IPS-NIHi7 (cell line): Measurements from ENCODE around the gene CDH20.

Source experiments
- DNase-seq: peaks from one replicate; pipeline ENCODE4 v3.0.0; 2012; ENCODE audit warnings: mixed read lengths; ENCODE audit errors: extremely low spot score

CDH20 gene

GRCh38 chr18:61333271-61333745 is at the start of gene CDH20:
Gene CDH20, plus strand, starts transcription at chr18:61333430.
- DNase-seq, result peak; percentile 53

- DNase-seq, result no peak
Measured at GRCh38 chr18:61284039-61284438, 49.2 kb upstream of the CDH20 start.

- DNase-seq, result no peak
Measured at GRCh38 chr18:61285777-61286176, 47.5 kb upstream of the CDH20 start.

- DNase-seq, result no peak
Measured at GRCh38 chr18:61286867-61287266, 46.4 kb upstream of the CDH20 start.

- DNase-seq, result no peak
Measured at GRCh38 chr18:61290616-61291015, 42.6 kb upstream of the CDH20 start.

GRCh38 chr18:61292280-61293035 is 40.8 kb upstream of the CDH20 start:
- DNase-seq, result no peak

- no peak for DNase-seq
Measured at GRCh38 chr18:61295153-61295552, 38.1 kb upstream of the CDH20 start.

- no peak for DNase-seq
Measured at GRCh38 chr18:61308004-61308403, 25.2 kb upstream of the CDH20 start.

- DNase-seq, result no peak
Measured at GRCh38 chr18:61308795-61309393, 24.3 kb upstream of the CDH20 start.

- peak; percentile 91 for DNase-seq
Measured at GRCh38 chr18:61322265-61322873, 10.9 kb upstream of the CDH20 start.

- no peak for DNase-seq
Measured at GRCh38 chr18:61323951-61324350, 9.3 kb upstream of the CDH20 start.

- DNase-seq, result no peak
Measured at GRCh38 chr18:61326407-61326806, 6.8 kb upstream of the CDH20 start.

- DNase-seq, result no peak
Measured at GRCh38 chr18:61329398-61329797, 3.8 kb upstream of the CDH20 start.

- DNase-seq, result no peak
Measured at GRCh38 chr18:61331051-61331450, 2.2 kb upstream of the CDH20 start.

- DNase-seq, result peak; percentile 45
Measured at GRCh38 chr18:61333746-61334490, 688 bp downstream of the CDH20 start.

- peak; percentile 43 for DNase-seq
Measured at GRCh38 chr18:61334491-61334850, 1.2 kb downstream of the CDH20 start.

- no peak for DNase-seq
Measured at GRCh38 chr18:61334951-61335683, 1.9 kb downstream of the CDH20 start.

- DNase-seq, result no peak
Measured at GRCh38 chr18:61335684-61336555, 2.7 kb downstream of the CDH20 start.

- DNase-seq, result no peak
Measured at GRCh38 chr18:61336766-61337165, 3.5 kb downstream of the CDH20 start.

- no peak for DNase-seq
Measured at GRCh38 chr18:61337527-61337926, 4.3 kb downstream of the CDH20 start.

- DNase-seq, result no peak
Measured at GRCh38 chr18:61340148-61340547, 6.9 kb downstream of the CDH20 start.
